ENCODE measurements around the gene HS6ST1.

- no peak for TF ChIP-seq CTCF (IDR thresholded peaks at IDR 0.05 in 8 of 11, conservative IDR thresholded peaks at IDR 0.05 in 3 of 11)
- TF ChIP-seq POLR2A (IDR thresholded peaks at IDR 0.05) = no peak
These were observed 80.6 kb downstream of the HS6ST1 start for GRCh38 chr2:128237911-128238697.

All from spleen (tissue), 7 donors.